GM19468 (cell line): ENCODE measurements around the gene FOLR2.
"Not testable (repeated sequence)": the region's sequence is repeated elsewhere in the genome, so short reads cannot be mapped to it uniquely, and the experiment has no call there.

Experiments used
- ATAC-seq: cut with Tn5 transposase; IDR thresholded peaks from one replicate; pipeline ENCODE4 v1.9.1; 2021; ENCODE audit warnings: mild to moderate bottlenecking, moderate library complexity, moderate number of reproducible peaks; ENCODE audit not compliant: unreplicated experiment; ENCODE audit errors: extremely low read depth

FOLR2 gene

DNA sequence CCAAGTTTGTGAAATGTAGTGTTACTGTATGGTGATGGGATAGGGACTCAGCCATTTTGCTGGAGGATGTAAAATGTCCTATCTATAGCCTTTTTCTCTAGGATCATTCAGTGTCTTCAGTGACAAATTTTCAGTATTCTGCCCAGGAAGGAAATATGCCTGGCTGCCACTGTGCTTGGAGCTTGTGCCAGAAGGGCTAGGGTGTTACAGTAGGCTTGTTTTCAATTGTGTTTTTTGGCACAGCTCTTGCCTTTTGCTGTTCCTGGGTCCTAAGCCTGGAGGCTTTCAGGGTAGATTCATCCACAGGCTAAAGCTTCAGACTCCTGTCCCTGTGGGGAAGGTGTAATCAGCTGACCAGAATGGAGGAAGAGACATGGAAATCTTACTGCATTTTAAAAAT, 49.4 kb downstream of the FOLR2 start:
- ATAC-seq: no peak

GRCh38 chr11:72266960-72267359, 50.4 kb downstream of the FOLR2 start:
- not testable (repeated sequence) for ATAC-seq

DNA sequence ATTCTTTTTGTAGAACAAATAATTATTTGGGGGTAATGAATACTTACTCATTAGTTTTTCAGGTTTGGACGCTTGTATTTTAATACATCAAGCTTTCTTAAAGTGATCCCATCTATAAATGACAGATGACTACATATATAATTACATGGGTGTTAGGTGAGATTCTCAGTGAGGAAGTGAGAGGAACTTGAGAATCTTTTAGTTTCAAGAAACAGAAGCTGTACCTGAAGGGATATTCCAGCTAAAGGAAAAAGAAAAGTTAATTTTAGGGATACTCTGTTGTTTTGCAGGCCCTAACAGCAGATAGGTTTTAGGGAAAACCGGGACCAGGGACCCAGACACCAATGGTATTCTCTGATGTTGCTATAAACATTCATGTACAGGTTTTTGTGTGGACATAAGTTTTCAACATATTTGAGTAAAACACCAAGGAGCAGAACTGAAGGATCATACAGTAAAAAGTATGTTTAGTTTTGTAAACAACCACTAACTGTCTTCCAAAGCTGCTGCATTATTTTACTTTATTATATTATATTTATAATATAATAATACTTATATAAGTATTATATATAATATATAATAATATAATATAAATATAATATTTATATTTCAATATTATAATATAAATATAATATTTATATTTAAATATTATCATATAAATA, 51.5 kb downstream of the FOLR2 start:
- no peak for ATAC-seq
